Cerebellar nuclear complex (tissue), 1 donor: ENCODE results near the gene TMEM201.

Experiments
- DNase-seq, 2 experiments: peaks; one replicate each; lab custom pipeline; 2025; lab: John Stamatoyannopoulos, UW

The TMEM201 gene

DNA sequence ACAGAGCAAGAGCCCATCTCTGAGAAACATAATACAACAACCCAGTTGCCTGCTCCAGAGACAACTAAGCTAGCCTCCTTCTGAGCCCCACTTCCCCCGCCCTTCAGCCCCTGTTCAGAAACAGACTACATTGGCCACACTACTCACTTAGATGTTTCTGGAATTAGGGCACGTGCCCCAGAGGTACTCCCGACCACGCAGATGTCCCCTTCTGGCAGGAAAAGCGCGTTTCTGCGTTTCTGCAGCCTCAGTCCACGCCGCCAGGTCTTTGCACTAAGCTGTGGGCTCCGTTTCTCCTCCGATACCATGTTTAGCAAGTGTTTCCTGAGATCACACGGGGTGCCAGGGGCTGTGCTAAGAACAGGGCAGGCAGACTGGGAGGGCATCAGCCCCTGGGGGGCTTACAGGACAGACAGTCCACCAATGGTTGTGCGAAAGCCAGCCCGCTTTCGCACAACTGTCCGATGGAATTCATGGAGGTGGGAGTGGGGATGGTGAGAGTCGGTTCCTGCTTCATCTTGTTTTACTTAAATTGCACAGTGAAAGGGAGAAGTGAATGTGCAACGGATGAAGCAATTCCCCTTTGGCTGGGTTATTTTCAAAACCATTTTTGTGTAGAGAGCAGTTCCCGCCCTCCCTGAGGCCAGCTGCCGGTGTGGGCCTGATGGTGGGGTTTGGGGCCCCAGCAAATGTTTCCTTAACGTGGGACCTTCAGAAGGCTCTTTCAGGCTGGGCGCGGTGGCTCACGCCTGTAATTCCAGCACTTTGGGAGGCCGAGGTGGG lies 65.5 kb downstream of the TMEM201 start:
- no peak for DNase-seq

DNA sequence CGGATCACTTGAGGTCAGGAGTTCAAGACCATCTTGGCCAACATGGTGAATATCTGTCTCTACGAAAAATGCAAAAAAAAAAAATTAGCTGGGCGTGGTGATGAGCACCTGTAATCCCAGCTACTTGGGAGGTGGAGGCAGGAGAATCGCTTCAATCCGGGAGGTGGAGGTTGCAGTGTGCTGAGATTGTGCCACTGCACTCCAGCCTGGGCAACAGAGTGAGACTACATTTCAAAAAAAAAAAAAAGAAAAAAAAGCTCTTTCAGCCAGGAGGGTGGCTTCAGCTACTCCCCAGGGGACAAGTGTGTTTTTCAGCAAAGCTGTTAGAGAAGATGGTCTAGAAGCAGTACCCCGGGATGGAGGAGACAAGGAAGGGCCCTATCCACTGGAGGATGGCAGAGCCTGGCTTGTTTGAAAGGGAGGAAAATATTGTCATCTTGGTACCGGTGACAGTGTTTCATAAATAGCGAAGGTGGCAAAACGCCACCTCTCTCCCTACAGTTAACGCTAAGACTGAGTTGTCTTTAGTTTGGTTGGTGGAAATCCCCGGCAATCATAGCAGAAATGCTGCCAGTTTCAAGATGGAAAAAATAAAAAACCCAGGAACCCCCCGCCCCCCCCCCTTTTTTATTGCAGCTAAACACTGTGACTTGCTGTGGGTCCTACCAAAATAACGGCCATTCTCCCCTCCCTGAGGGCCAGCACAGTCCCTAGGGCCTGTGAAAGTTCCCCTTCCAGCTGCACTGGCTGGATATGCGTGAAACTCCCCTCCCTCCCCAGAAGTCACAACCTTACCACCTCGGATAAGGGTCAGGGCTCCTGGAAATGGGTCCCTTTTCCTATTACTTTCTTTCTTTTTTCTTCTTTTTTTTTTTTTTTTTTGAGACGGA lies 66.4 kb downstream of the TMEM201 start:
- DNase-seq = no peak

DNA sequence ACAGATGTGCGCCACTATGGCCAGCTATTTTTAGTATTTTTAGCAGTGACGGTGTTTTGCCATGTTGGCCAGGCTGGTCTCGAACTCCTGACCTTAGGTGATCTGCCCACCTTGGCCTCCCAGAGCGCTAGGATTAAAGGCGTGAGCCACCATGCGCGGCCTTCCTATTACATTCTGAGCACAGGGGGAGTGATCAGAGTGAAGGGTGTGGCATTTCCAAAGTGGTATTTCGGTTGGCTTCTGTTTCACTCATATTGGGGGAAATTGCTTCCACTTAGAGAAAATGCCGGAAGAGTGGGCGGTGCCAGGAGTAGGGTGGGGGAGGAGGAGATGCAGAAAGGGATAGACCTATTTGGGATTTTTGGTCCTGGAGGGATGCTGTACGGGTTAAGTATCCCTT lies 67.1 kb downstream of the TMEM201 start:
- no peak for DNase-seq

DNA sequence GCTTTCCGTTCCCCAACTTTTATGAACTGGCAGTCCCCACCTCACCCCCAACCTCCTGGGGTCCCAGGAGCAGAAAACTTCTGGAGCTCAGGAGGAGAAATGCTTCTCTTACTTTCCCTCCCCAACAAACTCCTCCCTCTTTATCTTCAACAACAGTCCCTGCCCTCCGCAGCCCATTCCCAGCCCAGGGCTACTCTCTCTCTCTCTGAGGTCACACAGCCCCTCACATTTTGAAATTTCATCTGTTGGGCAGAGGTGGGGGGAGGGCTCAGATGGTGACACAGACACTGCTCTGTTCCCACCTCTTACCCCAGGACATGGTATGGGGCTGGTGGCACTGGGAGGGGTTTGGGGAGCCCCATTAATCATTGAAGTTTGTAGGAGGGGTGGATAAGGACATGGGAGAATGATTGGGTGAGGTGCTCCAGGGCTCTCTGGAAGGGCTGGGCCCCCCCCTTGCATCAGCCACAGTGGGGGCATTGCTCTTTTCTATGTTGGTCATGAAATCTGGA lies 68.9 kb downstream of the TMEM201 start:
- DNase-seq = no peak

DNA sequence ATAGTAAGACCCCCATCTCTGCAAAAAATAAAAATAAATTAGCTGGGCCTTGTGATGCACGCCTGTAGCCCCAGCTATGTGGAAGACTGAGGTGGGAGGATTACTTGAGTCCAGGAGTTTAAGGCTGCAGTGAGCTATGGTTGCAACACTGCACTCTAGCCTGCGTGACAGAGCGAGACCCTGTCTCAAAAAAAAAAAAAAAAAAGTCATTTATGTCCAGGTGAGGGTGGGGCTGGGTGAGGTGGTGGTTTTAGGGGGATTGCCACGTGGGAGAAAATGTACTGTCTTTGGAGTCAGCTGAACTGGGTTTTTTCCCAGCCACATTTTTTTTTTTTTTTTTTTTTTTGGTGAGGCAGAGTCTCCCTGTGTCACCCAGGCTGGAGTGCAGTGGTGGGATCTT lies 69.5 kb downstream of the TMEM201 start:
- no peak for DNase-seq

DNA sequence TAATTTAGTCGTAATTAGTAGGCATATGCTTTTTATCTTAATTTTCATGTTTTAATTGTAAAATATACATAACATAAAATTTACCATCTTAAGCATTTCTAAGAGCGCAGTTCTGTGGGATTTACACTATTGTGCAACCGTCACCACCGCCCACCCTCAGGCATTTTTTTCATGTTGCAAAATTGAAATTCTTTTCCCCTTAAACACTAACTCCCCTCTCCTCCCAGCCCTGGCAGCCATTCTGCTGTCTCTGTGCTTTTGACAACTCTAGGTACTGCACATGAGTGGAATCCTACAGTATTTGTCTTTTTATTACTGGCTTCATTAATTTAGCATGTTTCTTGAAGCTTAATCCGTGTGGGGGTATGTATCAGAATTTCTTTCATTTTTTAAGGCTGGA lies 70.6 kb downstream of the TMEM201 start:
- no peak for DNase-seq

DNA sequence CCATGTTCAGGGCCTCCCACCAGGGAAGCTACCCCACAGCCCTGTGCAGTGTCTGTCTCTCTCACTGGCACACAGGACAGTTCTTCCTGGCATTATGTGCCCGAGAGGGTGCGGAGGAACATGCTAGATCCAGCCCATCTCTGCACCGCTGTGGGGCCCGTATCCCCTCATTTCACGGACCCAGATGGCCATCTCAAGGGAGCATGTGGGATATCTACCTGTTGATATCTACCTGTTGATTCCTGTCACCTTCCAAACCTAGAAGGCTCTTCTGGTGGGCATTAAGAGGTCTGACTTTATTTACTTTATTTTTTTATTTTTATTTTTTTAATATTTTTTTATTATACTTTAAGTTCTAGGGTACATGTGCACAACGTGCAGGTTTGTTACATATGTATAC lies 74.5 kb downstream of the TMEM201 start:
- no peak for DNase-seq
